ENCODE results near the gene MIEN1.

DNA sequence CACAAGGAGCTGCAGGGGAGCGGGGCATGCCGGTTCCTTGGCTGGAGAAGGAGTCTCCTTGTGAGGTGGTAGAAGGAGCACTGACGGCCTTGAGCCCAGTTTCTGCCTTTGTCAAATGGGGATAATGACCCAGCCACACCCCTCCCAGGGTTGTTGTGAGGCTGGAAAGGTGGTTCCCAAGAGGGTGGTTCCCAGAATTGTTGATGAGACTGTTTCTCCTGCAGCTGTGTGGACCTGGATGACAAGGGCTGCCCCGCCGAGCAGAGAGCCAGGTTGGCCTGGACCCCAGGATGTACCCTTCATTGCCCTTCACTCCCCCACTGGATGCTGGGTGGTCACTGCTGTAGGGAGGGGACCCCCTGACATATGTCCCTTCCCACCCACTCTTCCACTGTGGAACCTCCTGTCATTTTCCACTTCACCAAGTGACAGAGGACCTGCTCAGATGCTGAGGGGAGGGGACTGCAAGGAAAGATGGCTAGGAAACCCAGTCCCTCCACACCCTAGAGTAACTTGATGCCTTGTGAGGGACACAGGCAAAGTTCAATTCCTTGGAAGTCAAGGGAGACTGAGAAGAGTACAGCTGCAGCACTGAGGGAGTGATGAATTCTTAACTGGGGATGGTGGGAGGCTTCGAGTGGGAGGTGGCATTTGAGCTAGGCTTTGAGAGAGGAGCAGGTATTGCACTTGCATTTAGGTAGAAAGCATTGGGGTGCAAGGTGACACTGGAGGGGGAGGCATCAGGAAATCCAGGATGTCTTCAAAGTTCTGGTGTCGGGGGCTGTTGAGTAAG, 10.6 kb downstream of the MIEN1 start:
- TF ChIP-seq POLR2A (IDR thresholded peaks at IDR 0.05; ENCODE audit: low read length) (no peak), GATA1 (IDR thresholded peaks at IDR 0.05; ENCODE audit: low read depth, low read length) (no peak)

Measured in erythroblast (primary cell).